Epithelial cell of proximal tubule (primary cell): Measurements from ENCODE around the gene CDH13. TPM values are rescaled to one million over a fixed set of nuclear protein-coding genes. Genes with fewer than 3 reads are reported as not detected.

Experiments used
- DNase-seq: peaks from one replicate; pipeline ENCODE4 v3.0.0-alpha.2; 2011; ENCODE audit warnings: low read depth
- H3K4me3 ChIP-seq: 2 replicates; pipeline ENCODE4 v1.5.1; 2011; ENCODE audit warnings: low read depth, mild to moderate bottlenecking, low read length
- total RNA-seq: library from RNA; depleted of rRNA; stranded (reverse); fragments of >200 nt; gene quantifications from 2 replicates; pipeline ENCODE4 v1.2.3, GENCODE V29; 2015
- TF ChIP-seq, protein P1 (sequence below): conservative IDR thresholded peaks from 2 replicates; pipeline ENCODE4 v1.5.1; 2012; ENCODE audit warnings: low read depth, mild to moderate bottlenecking, low read length

The CDH13 gene
- total RNA-seq, 1 donor from 2014 or later: 85.4 TPM

GRCh38 chr16:83125999-83126568, 499.3 kb downstream of the CDH13 start:
- no peak overlapping the region for H3K4me3 ChIP-seq
- DNase-seq: no peak
- TF ChIP-seq, protein P1, sequence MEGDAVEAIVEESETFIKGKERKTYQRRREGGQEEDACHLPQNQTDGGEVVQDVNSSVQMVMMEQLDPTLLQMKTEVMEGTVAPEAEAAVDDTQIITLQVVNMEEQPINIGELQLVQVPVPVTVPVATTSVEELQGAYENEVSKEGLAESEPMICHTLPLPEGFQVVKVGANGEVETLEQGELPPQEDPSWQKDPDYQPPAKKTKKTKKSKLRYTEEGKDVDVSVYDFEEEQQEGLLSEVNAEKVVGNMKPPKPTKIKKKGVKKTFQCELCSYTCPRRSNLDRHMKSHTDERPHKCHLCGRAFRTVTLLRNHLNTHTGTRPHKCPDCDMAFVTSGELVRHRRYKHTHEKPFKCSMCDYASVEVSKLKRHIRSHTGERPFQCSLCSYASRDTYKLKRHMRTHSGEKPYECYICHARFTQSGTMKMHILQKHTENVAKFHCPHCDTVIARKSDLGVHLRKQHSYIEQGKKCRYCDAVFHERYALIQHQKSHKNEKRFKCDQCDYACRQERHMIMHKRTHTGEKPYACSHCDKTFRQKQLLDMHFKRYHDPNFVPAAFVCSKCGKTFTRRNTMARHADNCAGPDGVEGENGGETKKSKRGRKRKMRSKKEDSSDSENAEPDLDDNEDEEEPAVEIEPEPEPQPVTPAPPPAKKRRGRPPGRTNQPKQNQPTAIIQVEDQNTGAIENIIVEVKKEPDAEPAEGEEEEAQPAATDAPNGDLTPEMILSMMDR: no peak

DNA sequence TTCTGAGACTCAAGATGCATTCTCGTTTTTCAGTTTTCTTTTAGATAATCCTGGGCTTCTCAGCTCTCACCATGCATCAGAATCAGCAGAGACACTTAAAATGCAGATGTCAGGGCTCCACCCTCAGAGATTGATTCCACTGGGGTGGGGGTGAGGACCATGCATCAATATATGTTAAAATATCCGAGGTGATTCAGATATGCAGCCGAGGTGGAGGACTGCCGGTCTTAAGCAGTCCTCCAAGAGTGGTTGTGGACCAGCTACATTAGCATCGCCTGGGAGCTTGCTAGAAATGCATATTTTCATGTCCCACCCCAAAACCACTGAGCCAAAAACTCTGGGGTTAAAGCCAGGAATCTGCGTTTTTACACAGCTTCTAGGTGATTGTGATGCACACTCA, 501.3 kb downstream of the CDH13 start:
- TF ChIP-seq, protein P1: no peak
- no peak for DNase-seq
- H3K4me3 ChIP-seq: no peak overlapping the region

DNA sequence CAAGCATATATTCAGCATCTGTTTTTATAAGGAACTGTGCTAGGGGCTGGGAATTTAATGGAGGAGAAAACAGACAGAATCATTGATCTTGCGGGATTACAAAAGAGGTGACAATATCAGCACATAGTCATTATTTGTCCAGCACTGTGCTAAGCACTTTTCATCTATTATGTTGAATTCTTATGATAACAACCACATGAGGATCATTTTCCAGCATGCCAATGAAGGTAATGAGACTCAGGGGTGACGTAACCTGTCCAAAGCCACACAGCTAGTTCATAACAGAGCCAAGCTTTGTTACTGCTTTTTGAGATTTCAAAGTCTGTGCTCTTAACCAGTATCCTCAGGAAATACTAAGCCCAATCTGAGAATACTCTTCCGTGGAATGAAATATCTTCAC, 503.3 kb downstream of the CDH13 start:
- TF ChIP-seq, protein P1: no peak
- no peak for DNase-seq
- H3K4me3 ChIP-seq: no peak overlapping the region

DNA sequence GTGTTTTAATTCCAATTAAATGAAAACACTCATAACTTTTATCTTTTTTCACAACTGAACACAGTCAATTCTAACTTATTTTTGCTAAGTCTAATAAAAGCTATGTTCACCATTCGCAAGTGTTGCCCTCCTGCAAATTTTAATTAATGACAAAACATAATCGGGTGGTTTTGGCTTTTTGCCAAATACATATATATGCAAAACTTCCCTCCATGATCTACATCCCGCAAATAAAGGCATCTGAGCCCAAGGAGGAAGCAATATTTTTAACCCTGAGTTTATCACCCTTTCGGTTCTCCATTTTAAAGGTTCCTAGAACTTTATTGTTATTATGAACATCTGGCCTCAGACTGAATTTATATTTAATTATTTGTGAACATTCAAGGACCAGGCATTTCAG, 507.9 kb downstream of the CDH13 start:
- DNase-seq: no peak
- TF ChIP-seq, protein P1: no peak

GRCh38 chr16:83136419-83136818, 509.6 kb downstream of the CDH13 start:
- no peak overlapping the region for H3K4me3 ChIP-seq
- TF ChIP-seq, protein P1: no peak

More for the DNA sequence above, 507.9 kb downstream of the CDH13 start:
- H3K4me3 ChIP-seq: no peak overlapping the region

DNA sequence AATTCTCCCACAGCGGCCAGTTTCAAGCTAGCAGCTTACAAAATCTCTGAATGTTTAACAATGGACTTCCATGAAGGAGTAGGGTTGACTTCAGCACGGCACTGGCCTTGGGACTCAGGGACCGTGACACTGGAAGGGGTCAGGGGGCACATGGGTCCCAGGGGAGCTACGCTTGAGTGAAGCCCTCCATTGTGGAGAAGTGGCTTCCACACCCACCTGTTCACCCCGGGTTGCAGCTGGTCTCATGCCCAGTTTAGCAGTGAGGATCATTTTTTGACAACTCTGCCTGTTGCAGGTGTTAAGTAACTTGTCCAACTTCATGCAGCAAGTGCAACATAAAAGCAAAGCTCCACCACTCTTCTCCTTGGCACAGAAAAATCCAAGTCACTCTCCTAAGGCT, 510.2 kb downstream of the CDH13 start:
- H3K4me3 ChIP-seq: peak overlapping the region; percentile 41
- TF ChIP-seq, protein P1: no peak
- no peak for DNase-seq

More at GRCh38 chr16:83136419-83136818, 509.6 kb downstream of the CDH13 start:
- no peak for DNase-seq

GRCh38 chr16:83137326-83137781, 510.6 kb downstream of the CDH13 start:
- DNase-seq: peak; percentile 12
- TF ChIP-seq, protein P1: no peak
- peak overlapping the region; percentile 41 for H3K4me3 ChIP-seq
